ENCODE data around the gene PUS1.

- no peak for TF ChIP-seq POLR2A (IDR thresholded peaks at IDR 0.05; ENCODE audit: extremely low read depth, insufficient read length)
- TF ChIP-seq, protein P1, sequence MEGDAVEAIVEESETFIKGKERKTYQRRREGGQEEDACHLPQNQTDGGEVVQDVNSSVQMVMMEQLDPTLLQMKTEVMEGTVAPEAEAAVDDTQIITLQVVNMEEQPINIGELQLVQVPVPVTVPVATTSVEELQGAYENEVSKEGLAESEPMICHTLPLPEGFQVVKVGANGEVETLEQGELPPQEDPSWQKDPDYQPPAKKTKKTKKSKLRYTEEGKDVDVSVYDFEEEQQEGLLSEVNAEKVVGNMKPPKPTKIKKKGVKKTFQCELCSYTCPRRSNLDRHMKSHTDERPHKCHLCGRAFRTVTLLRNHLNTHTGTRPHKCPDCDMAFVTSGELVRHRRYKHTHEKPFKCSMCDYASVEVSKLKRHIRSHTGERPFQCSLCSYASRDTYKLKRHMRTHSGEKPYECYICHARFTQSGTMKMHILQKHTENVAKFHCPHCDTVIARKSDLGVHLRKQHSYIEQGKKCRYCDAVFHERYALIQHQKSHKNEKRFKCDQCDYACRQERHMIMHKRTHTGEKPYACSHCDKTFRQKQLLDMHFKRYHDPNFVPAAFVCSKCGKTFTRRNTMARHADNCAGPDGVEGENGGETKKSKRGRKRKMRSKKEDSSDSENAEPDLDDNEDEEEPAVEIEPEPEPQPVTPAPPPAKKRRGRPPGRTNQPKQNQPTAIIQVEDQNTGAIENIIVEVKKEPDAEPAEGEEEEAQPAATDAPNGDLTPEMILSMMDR (IDR thresholded peaks at IDR 0.05; ENCODE audit: low read depth, low read length), result no peak
These were observed 43.5 kb upstream of the PUS1 start for GRCh38 chr12:131885543-131886057.

Data from NB4 (cell line).